ENCODE measurements around the gene DENND1A.

DNA sequence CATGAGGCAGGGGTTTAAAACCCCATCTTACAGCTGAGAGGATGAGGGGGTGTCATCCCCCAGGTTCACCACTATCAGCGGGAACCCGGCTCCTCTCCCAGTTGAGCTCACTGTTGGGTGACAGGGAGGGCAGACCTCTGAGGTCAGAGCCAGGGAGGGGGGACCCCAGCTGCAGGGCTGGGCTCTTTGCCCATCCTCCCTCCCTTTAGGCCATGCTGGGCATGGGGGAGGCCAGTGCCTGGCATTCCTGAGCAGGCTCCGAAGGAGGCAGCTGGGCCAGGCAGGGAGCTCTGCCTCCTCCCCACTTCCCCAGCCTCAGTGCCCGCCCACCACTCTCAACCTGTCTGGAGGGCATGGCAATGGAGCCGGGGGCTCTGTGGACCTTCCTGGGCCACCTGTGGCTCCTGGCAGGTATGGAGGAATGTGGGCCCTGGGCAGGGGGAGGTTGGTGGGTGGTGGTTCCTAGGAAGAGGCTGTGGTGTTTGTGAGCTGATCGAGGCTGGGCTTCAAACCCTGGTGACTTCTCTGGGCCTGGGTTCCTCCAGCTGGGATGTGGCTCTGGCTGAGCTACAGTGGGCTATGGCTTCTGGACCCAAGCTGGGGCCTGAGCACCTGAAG is 561.3 kb downstream of the DENND1A start:
- TF ChIP-seq CTCF (IDR thresholded peaks at IDR 0.05) (no peak), POLR2A (IDR thresholded peaks at IDR 0.05) (no peak)

Data from heart left ventricle (tissue), 13 donors.